Calu3 (cell line): ENCODE data around the gene LRFN2. TPM values are rescaled to one million over a fixed set of nuclear protein-coding genes. Genes with fewer than 3 reads are reported as not detected.

Experiments
- BruUV-seq: library from RNA; stranded (reverse); fragments of 400-500 nt; replicated peaks from 2 replicates; lab custom pipeline; 2021; lab: Mats Ljungman, UMichigan
- CTCF ChIA-PET: fragments of 300-600 bp; sonication (Branson Sonifier 250); formaldehyde crosslinking; loops from one replicate; lab custom pipeline; 2022; ENCODE audit warnings: antibody characterized with exemption; lab: Charles Lee
- DNase-seq: peaks from one replicate; pipeline ENCODE4 v3.0.0; 2022
- H3K27ac Mint-ChIP-seq: one replicate; pipeline ENCODE4 v1.8.0; 2022; ENCODE audit warnings: mixed read lengths; ENCODE audit not compliant: unreplicated experiment
- H3K27me3 Mint-ChIP-seq: one replicate; pipeline ENCODE4 v1.8.0; 2022; ENCODE audit warnings: mixed read lengths; ENCODE audit not compliant: unreplicated experiment
- H3K36me3 Mint-ChIP-seq: one replicate; pipeline ENCODE4 v1.8.0; 2022; ENCODE audit warnings: mild to moderate bottlenecking, moderate library complexity, mixed read lengths; ENCODE audit not compliant: insufficient read depth, unreplicated experiment
- H3K4me1 Mint-ChIP-seq: one replicate; pipeline ENCODE4 v1.8.0; 2022; ENCODE audit warnings: mild to moderate bottlenecking, low read depth, mixed read lengths; ENCODE audit not compliant: unreplicated experiment
- H3K4me3 Mint-ChIP-seq: one replicate; pipeline ENCODE4 v1.8.0; 2022; ENCODE audit warnings: mild to moderate bottlenecking, low read depth, moderate library complexity, mixed read lengths; ENCODE audit not compliant: unreplicated experiment
- H3K9me3 Mint-ChIP-seq: one replicate; pipeline ENCODE4 v1.8.0; 2022; ENCODE audit warnings: low read depth, mixed read lengths; ENCODE audit not compliant: unreplicated experiment
- CTCF ChIP-seq: fragments of 200-600 bp; IDR thresholded peaks from one replicate; pipeline ENCODE4 v1.8.0; 2022; ENCODE audit warnings: antibody characterized with exemption; ENCODE audit not compliant: unreplicated experiment
- intact Hi-C: fragments of 100-400 bp; cut with micrococcal nuclease; formaldehyde crosslinking; loops from one replicate; pipeline ENCODE4 v1.10.0; 2022; ENCODE audit not compliant: unreplicated experiment
- total RNA-seq: library from RNA; stranded (reverse); gene quantifications from 2 replicates; pipeline ENCODE4 v1.2.3, GENCODE V29; 2022

Gene LRFN2
- total RNA-seq, 1 experiment from 2014 or later: not detected

- H3K9me3 Mint-ChIP-seq: peaks cover 4% of the 10 kb centered on the region
- BruUV-seq: no TSS peak
- no peak overlapping the region for H3K27ac Mint-ChIP-seq
- intact Hi-C loops: no loop called here
- CTCF ChIA-PET: no interaction called here
- no peak for TF ChIP-seq CTCF
- no peak overlapping the region for H3K4me3 Mint-ChIP-seq
- DNase-seq: no peak
- H3K27me3 Mint-ChIP-seq: peaks cover 72% of the 10 kb centered on the region
- H3K36me3 Mint-ChIP-seq: no peaks in the 10 kb centered on the region
- H3K4me1 Mint-ChIP-seq: no peaks in the 10 kb centered on the region
Observed at GRCh38 chr6:40630051-40630450, 42.9 kb upstream of the LRFN2 start.

- Mint-ChIP-seq H3K27ac (no peak overlapping the region), H3K4me1 (no peaks in the 10 kb centered on the region), H3K4me3 (no peak overlapping the region), H3K9me3 (peaks cover 4% of the 10 kb centered on the region), H3K27me3 (peaks cover 68% of the 10 kb centered on the region), H3K36me3 (no peaks in the 10 kb centered on the region)
- TF ChIP-seq CTCF: no peak
- DNase-seq: no peak
- CTCF ChIA-PET: no interaction called here
- intact Hi-C loops: no loop called here
- BruUV-seq: no TSS peak
Observed at GRCh38 chr6:40629463-40629862, 42.3 kb upstream of the LRFN2 start.

- Mint-ChIP-seq H3K9me3 (peaks cover 4% of the 10 kb centered on the region), H3K4me1 (no peaks in the 10 kb centered on the region), H3K36me3 (no peaks in the 10 kb centered on the region), H3K27ac (no peak overlapping the region), H3K4me3 (no peak overlapping the region), H3K27me3 (peaks cover 64% of the 10 kb centered on the region)
- DNase-seq: no peak
- no peak for TF ChIP-seq CTCF
- CTCF ChIA-PET: no interaction called here
- intact Hi-C loops: no loop called here
- no TSS peak for BruUV-seq
Observed at GRCh38 chr6:40627316-40627715, 40.2 kb upstream of the LRFN2 start.

DNA sequence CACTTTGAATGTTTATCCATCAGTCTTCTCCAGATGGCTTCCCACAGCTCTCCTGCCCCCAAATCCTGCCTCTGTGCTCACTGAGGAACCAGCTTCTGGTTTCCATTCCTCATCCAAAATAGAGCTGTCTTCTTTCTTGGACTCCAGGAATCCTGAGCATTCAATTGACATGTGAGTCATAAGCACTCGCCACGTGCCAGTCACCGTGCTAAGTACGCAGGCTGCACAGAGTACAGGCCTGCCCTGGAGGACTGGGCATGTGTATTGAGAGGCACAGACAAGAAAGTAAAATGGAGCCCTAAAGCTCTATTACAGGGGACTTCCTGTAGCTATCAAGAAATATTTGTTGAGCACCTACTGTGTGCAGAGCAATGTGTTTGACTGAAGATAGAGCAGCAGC, 39.7 kb upstream of the LRFN2 start:
- H3K4me1 Mint-ChIP-seq: no peaks in the 10 kb centered on the region
- no peak overlapping the region for H3K27ac Mint-ChIP-seq
- CTCF ChIA-PET: no interaction called here
- no TSS peak for BruUV-seq
- no peak for TF ChIP-seq CTCF
- H3K36me3 Mint-ChIP-seq: no peaks in the 10 kb centered on the region
- intact Hi-C loops: no loop called here
- peaks cover 64% of the 10 kb centered on the region for H3K27me3 Mint-ChIP-seq
- no peak overlapping the region for H3K4me3 Mint-ChIP-seq
- peaks cover 4% of the 10 kb centered on the region for H3K9me3 Mint-ChIP-seq
- DNase-seq: no peak
